Activated CD4-positive, alpha-beta T cell treated with anti-CD3 and anti-CD28 coated beads for 48 hours (primary cell): ENCODE data around the gene CDH23.

ENCODE experiments used
- DNase-seq: peaks from one replicate; pipeline ENCODE4 v3.0.0-alpha.2; 2020

Gene CDH23

DNA sequence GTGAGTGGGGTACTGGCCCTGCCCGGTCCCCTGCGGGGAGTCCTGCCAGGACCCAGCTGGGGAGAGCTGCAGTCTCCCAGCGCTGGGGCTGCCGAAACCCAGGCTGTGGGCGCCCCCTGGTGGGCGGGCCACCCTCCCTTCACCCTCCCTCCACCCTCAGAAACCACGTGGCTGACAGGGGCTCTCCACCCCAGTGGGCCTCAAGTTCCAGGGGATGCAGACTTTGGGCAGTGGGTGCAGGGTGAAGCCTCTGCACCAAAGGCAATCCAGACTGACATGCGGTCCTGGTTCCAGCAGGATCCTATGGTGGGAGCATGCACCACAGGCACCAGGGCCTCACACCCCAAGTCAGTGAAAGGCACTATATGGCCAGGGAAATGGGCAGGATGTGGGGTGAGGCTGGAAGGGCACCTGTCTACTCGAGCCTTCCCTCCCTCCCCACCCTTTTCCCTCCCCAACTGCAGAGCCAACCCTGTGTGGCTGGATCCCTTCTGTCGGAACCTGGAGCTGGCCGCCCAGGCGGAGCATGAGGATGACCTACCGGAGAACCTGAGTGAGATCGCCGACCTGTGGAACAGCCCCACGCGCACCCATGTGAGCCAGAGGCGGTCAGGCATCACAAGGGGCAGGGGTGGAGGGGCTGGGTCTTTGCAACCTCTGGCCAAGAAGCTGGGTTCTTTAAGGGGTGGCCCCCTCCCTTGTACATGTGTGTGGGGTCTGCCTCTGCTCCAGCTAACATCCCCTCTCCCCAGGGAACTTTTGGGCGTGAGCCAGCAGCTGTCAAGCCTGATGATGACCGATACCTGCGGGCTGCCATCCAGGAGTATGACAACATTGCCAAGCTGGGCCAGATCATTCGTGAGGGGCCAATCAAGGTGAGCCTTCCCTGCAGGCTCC is 415.5 kb downstream of the CDH23 start:
- DNase-seq = peak; percentile 87

DNA sequence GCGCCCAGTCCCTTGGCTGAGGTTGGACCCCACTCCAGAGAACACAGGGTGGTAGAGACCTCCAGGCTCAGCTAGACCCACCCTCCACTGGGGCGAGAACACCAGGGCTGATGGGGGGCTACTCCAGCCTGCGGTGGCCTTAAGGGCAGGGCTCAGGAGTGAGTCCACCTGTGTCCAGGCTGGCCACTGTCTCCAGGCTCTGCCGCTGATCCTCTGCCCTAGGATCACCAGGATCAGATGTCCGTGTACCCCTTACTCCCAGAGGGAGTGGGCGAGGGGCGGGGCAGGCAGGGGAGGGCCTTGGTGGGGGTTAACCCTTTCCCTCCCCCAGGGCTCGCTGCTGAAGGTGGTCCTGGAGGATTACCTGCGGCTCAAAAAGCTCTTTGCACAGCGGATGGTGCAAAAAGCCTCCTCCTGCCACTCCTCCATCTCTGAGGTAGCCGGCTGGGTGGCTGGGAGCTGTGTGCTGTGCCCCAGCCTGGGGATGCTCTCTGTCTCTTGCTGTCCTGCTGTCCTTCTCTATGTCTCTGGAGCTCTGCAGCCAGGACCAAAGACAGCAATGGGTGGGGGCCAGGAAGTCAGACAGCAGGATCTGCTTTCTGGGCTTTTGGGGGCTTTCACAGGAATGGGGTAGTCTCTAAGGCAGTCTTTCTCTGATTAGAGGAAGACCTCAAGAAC is 416.3 kb downstream of the CDH23 start:
- DNase-seq = no peak

DNA sequence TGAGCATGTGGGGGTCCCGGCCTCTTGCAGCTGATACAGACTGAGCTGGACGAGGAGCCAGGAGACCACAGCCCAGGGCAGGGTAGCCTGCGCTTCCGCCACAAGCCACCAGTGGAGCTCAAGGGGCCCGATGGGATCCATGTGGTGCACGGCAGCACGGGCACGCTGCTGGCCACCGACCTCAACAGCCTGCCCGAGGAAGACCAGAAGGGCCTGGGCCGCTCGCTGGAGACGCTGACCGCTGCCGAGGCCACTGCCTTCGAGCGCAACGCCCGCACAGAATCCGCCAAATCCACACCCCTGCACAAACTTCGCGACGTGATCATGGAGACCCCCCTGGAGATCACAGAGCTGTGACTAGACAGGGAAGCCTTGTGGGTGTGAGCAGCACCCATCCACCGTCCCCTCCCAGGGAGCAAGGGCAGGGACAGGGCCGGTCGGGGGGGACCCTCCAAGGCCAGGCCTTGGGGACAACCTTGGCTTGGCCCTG is 418.2 kb downstream of the CDH23 start:
- DNase-seq = no peak

DNA sequence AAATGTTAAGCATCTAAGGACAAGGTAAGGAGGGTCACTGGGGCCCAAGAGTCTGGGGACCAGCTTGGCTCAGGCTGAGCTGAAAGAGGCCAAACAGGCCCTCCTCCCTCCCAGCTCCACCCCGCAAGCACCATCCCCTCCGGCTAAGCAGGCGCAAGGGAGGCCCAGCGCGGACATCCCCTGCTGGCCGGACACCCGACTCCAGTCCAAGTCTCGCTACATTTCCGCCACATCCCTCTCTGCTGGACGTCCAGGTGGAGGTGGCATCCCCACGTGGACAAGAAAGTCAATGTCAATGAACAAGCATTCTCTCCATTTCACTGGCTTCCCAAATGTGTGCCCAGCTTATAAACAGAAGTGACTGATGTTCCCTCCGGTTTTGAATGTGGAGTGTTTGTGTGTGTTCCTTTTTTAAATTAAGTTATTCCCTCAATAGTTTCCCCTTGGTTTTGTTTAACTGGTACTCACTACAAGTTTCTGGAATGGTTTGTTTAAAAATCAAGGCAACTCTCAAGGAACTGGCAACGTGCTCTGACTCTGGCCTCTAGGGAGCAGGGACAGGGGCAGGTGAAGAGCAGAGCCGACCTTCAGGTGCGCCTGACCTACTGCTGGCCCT is 418.9 kb downstream of the CDH23 start:
- no peak for DNase-seq

DNA sequence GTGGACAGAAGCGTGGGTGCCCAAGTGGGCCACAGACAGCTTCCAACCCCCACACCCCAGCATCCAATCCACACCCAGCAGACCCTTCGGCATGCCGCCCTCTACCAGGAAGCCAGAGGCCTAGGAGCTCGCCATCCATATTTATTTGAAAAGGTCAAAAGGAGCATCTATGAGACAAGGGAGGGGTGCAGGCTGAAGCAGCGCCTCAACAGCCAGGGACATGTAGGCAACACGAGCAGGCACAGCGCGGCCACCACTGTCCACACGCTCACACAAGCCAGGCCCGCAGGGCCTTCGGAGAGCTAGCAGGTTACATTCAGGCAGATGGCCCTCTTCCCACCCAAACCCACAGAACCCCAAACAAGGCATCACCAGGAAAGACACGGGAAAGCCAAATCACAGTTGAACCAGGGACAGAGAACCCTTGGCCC is 419.7 kb downstream of the CDH23 start:
- no peak for DNase-seq

DNA sequence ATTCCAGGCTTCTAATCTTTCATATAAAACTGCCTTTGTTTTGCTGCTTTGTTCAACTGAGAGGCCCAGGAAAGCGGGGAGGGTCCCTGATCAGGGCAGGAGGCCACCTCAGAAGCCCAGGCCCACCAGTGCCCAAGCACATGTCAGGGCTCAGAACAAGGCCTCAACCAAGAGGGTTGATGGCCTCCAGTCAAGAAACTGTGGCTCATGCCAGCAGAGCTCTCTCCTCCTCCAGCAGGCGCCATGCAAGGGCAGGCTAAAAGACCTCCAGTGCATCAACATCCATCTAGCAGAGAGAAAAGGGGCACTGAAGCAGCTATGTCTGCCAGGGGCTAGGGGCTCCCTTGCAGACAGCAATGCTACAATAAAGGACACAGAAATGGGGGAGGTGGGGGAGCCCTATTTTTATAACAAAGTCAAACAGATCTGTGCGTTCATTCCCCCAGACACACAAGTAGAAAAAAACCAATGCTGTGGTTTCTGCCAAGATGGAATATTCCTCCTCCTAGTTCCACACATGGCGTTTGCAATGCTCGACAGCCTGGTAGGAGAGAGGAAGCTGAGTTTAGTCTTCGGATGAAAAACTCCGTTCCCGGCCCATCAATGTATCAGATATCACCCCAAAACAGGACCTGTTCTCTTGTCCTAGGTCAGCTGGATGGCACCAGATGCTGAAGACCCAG is 420.4 kb downstream of the CDH23 start:
- no peak for DNase-seq

DNA sequence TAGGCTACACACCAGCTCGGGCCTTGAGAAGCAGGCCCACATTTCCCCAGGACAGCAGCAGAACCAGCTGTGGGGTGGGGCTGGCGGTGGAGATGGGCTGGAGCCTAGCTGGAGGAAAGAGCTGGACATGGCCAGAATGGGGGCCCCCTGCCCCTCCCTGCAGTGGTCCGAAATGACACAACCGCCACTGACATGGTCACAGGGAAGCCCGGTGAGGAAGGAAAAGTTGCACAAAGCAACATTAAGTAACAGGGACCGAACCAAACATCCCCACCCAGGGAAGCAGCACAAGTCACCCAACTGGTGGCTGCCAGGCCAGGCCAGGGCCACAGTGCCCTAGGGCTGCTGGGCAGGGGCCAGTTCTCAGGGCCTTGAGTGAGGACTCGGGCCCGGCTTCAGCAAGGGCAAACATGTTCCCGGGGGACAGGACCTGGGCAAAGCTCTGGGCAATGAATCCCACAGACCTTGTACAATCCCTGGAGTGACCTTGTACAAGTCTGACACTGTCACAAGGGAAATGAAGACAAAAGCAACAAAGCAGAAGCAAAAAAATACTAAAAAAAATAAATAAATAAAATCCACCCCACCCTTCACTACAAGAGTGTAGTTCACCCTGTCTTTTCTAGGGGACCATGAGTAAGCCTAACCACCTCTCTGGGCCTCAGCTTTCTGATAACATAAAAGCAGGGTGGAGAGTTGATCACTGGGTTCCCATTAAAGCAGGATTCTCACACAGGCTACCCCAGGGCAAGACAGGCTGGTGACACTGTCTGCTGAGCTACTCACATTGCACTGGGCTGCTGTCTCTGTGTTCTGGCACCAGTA is 421.3 kb downstream of the CDH23 start:
- DNase-seq = no peak

DNA sequence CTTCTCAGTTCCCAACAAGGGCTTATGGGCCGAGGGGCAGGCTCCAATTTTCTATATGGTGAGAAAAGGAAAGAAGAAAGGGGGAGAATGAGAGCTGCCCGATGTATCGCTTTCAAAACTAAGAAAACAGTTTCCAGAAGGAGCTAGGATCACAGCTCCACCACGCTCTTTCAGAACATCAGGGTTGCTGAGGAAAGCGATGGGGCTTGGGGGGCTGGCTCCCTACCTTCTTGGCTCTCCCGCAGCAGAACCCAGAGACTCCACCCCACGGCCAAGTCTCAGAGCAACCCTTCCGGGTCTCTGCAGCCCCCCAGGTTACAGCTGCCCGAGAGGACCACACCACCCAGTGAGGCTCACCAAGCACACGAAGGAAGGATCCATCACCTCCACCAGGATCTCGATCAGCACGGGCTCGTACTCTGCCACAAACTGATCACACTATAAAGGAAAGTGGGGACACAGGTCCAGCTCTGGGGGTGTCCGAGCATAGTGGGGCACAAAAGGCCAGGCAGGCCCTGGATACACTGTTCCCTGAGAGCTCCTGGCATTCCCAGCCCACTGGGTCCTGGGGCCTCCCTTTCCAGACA is 422.0 kb downstream of the CDH23 start:
- DNase-seq = no peak

DNA sequence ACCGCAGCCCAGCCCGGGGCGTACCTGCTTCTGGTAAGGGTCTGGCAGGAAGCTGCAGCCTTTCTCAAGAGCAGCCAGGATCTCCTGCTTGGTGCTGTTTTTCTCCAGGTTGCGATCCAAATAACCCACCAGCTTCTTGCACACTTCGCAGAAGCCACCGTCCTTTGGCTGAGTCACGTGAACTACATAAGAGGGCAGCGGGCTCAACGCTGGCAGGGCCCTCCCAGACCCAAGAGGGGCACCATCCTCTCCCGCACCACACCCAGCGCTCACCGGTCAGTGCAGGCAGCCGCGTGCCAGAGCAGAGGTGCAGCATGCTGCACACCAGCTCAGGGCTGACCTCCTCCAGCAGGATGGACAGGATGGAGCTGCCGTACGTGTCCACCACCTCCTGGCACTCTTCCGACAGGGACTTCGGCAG is 422.7 kb downstream of the CDH23 start:
- no peak for DNase-seq

DNA sequence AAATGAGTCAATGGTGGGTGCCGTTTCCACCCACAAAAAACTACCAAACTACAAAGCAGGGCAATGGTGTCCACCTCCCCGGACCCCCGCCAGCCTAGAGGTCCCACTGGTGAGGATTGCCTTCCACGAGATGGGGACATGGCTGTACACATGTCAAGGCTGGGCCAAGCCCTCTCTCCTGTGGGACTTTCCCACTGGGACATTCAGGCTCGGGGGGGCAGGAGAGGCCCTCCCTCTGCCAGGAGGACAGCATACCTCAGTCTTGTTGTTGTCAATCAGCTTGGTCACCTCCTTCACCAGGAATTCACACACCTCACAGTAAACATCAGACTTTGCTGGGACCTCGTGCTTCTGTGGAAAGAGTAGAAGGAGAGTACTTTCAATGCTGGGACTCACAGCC is 423.3 kb downstream of the CDH23 start:
- DNase-seq = no peak

DNA sequence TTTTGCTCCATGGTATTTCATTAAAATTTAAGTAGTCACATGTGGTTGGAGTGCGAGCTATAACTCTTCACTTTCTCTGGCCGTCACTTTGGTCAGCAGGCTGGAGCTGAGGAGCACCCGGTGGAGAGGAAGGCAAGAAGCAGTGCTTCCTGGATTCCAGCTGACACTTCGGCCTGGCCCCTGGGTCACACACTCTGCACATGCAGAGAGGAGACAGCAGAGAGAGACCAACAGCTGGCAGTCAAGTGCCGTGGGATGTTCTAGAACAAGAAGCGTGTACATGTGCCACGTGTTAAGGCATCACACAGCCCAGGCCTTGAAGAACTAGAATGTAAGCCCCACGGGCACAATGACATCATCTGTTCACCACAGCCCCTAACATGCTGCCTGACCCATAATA is 424.2 kb downstream of the CDH23 start:
- no peak for DNase-seq

DNA sequence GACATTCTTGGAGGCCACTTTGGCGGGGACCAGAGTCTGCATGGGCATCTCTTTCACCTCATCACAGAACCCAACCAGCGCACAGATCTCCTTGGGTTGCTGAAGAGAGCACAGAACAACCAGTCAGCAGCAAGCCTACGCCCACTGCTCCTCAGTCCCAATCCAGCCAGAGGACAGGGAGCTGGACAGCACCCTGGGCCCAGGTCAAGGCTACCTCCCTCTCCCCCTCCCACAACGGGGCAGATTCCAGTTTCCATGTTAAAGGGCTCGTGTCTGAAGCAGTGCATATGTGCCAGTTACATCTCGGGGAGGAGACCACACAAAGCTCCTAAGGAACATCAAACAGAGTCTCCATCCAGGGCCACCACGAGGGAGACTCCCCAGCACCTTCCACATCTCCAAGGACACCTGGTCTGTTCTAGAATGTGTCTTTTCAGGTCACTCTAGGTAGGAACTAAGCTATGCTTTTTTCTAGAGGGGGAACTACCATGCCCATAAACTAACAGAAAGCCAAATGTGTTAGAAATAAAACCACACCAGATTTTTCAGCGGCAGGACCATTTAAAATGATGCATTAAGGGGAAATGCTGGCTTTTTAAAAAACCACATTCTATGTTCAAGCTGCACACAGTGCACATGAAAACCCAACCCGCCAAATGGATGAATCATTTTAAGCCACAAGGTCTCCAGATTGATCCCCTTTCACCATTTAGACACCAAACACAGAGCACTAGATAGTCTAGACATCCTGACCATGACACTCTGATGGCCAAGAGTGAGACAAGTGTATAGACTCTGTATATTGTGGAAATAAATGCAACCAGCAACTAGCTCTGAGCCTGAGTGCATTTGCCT is 425.4 kb downstream of the CDH23 start:
- DNase-seq = no peak

DNA sequence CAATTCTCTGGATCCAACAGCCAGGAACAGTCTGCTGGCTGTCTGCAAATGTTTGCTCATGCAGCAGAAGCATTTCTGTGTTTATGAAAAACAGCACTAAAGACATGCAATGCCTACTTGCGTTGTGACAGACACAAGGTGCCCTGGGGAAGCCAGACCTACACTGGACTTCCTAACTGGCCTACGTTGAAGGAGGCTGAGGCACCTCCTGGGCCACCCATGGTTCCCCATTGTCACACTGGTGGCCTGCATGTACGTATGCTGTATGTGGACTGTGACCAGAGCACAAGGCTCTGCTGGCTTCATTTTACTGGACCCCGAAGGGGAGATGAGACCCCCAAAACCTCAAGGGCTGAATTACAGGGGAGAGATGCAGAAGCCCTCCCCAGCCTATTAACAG is 426.6 kb downstream of the CDH23 start:
- no peak for DNase-seq

DNA sequence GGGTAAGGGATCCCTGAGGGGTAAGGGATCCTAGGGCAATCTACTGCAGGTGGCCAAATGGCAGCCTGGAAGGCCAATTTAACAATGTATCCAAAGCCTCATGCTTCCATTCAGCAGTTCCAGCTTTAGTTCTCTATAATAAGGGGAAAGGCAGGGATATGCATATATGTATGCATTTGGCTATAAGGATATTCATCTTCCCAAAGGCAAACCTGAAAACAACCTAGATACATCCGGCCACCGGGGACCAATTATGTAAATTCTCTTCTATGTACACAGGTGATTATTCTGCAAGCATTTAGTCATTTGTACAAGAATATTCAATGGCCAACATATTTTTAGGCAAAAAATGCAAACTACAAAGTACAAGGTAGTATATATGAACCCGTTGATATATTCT is 427.6 kb downstream of the CDH23 start:
- no peak for DNase-seq

DNA sequence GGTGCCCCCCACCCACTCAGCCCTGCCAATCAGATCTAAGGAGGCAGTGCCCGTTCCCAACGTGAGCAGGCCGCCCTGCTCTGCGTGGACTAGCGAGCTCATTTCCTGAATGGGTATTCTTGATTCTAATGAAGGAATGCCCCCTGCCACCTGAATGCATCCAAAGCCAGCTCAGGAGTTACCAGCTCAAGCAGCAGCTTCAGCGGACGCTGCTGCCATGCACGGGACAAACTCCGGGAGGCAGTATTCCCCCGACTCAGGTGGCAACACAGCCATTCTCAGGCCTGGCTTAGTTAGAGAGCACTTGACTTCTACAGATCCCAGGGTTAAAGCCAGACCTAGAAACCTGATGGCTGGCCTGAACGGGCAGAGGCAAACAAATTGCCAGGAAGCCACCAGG is 428.5 kb downstream of the CDH23 start:
- DNase-seq = no peak

DNA sequence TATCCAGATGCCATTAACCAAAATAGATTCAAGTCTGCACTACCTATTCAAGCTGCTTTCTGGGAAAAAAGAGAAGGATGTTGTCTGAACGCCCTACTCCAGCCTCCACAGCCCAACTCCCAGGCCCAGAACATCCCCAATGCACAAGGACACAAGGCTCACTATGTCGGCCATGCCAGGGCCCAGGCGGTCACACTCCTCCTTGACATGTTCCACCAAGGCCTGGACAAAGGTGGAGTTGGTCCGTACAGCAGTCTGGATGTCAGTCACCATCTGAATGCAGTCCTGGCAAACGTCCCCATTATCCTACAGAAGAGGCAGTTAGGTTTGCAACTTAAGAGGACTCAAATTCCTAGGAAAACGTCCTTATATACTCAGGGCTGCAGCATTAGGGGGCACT is 431.1 kb downstream of the CDH23 start:
- DNase-seq = no peak

DNA sequence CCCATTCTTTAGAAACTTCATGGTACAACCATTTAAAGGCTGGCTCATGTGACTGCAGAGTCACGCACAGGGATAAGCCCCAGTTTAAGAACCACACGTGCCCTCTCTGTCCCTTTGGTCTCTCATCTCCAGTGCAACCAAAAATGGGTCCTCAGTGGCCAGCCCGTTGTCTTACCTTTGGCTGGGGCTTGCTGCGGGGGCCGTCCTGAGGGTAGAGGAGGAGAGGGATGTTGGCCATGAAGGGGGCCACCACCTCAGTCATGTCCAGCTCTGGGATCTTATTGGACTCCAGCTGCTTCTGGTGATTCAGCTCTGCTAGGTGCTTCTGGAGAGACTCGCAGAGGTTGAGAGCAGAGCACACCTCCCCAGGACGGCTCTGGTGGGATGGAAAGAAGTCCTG is 432.0 kb downstream of the CDH23 start:
- DNase-seq = no peak

DNA sequence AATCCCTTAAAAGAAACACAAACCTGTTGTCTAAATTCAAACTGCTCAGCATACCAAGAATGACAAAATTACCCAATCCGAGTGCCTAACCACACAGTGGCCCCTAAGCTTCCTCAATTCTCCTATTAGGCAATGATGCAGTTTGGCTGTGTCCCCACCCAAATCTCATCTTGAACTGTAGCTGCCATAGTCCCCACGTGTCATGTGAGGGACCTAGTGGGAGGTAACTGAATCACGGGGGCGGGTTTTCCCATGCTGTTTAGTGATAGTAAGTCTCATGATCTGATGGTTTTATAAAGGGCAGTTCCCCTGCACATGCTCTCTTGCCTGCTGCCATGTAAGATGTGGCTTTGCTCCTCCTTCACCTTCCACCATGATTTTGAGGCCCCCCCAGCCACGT is 432.5 kb downstream of the CDH23 start:
- no peak for DNase-seq

DNA sequence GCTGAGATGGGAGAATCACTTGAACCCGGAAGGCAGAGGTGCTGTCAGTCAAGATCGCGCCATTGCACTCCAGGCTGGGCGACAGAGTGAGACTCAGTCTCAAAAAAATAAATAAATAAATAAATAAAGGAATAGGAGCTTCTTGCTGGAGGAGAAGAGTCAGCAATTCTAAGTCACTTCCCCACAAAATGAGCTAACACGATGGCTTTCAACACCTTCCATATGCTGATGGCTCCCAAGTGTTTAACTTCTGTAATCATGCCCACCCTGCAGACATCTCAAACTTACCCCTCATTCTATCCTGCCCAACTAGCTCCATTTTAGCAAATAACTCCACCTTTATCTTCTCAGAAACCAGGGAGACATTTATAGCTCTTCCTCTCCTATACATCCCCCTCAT is 433.2 kb downstream of the CDH23 start:
- no peak for DNase-seq

DNA sequence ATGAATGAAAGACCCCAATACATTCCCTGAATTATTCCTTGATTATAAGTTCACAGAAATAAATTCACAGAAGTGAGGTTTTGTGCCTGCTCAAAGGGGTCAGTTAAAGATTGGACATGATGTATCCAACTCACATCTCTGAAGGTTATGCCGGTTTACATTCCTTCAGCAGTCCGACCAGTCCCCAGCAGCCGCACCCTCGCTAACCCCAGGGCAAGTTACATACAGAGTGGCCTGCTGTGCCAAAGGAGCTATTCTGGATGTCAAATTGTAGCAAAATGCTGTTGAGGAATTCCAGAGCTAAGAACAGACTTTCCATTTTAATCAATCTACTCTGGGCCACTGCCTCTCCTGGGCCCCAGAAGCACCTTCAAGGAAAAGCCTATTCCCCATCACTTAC is 434.0 kb downstream of the CDH23 start:
- no peak for DNase-seq
